ENCODE data around the gene LIMD2.

- TF ChIP-seq CTCF (IDR thresholded peaks at IDR 0.05; ENCODE audit: insufficient read depth, low read length) (no peak), POLR2AphosphoS5 (IDR thresholded peaks at IDR 0.05; ENCODE audit: low read depth) (no peak; the same call in 1 of the 2 replicates)
Observed at GRCh38 chr17:63694229-63694949, 5.5 kb downstream of the LIMD2 start.

All from HL-60 (cell line).